ENCODE measurements around the gene NEGR1.

NEGR1 gene

DNA sequence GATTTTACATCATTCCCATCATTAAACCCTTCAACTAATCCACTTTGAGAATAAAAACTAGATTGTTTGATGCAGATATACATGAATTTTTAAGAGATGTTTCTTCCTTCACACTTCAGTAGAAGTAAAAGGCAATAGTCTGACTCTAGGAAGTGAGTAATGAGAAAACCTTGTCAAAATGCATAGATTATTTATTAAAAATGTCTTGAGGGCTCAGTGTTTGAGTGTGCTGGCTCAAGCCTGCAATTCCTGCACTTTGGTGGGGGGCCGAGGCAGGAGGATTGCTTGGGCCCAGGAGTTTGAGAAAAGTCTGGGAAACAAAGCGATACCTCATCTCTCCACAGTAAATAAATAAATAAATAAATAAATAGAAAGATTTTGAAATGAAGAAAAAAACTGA, 177.1 kb downstream of the NEGR1 start:
- TF ChIP-seq, protein P1, sequence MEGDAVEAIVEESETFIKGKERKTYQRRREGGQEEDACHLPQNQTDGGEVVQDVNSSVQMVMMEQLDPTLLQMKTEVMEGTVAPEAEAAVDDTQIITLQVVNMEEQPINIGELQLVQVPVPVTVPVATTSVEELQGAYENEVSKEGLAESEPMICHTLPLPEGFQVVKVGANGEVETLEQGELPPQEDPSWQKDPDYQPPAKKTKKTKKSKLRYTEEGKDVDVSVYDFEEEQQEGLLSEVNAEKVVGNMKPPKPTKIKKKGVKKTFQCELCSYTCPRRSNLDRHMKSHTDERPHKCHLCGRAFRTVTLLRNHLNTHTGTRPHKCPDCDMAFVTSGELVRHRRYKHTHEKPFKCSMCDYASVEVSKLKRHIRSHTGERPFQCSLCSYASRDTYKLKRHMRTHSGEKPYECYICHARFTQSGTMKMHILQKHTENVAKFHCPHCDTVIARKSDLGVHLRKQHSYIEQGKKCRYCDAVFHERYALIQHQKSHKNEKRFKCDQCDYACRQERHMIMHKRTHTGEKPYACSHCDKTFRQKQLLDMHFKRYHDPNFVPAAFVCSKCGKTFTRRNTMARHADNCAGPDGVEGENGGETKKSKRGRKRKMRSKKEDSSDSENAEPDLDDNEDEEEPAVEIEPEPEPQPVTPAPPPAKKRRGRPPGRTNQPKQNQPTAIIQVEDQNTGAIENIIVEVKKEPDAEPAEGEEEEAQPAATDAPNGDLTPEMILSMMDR (IDR thresholded peaks at IDR 0.05; ENCODE audit: borderline replicate concordance, insufficient read depth, low read depth, low read length): no peak
- H3K4me3 ChIP-seq (ENCODE audit: low read depth, low read length): no peak overlapping the region

DNA sequence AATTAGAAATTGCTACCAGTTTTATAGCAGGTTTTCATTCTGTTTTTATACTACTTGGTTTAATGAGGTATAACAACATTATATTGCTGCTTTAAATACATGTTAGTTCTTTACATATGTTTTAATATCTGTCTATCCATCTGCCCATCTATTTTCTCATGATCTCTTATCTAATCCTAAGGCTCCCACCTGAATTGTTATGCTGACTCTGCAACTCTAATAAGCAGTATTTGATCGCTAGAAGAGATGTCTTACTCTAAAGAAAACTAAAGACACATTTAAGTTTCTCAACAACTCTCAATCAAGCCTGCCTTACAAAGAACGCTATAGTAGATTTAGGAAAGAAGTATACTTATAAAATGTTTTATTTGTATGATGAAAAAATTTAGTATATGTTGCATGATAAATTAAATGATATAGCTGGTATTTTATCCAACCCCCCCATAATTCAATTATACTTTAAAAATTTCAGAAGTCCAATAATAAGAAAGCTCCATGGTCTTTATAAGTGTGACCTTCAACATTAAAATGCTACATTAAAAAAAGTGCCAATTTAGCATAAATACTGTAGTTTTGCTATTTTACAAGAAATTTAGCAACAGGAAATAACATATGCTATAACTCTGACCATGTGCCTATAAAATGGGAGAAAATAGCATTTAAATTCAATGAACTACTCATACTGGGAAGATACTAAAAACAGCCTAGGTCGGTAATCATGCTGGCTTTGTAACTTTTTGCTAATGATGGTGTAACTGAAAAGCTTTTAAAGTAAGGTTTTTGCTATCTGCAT, 180.3 kb downstream of the NEGR1 start:
- TF ChIP-seq, protein P1 (IDR thresholded peaks at IDR 0.05; ENCODE audit: borderline replicate concordance, insufficient read depth, low read depth, low read length): no peak

DNA sequence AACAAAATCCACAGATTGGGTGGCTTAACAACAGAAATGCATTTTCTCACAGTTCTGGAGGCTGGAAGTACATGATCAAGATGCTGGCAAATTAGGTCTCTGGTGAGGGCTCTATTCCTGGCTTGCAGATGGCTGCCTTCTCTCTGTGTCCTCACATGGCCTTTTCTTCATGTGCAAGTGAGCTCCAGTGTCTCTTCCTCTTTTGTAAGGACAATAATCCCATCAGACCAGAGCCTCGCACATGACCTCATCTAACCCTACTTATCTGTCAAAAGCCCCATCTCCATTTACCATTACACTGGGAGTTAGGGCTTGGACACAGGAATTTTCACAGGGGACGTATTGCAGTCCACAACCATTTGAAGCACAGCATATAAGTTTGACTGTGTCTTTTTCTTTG, 181.6 kb downstream of the NEGR1 start:
- H3K4me3 ChIP-seq (ENCODE audit: low read depth, low read length): no peak overlapping the region
- TF ChIP-seq, protein P1 (IDR thresholded peaks at IDR 0.05; ENCODE audit: borderline replicate concordance, insufficient read depth, low read depth, low read length): no peak

More for the DNA sequence above, 180.3 kb downstream of the NEGR1 start:
- H3K4me3 ChIP-seq (ENCODE audit: low read depth, low read length): no peak overlapping the region

DNA sequence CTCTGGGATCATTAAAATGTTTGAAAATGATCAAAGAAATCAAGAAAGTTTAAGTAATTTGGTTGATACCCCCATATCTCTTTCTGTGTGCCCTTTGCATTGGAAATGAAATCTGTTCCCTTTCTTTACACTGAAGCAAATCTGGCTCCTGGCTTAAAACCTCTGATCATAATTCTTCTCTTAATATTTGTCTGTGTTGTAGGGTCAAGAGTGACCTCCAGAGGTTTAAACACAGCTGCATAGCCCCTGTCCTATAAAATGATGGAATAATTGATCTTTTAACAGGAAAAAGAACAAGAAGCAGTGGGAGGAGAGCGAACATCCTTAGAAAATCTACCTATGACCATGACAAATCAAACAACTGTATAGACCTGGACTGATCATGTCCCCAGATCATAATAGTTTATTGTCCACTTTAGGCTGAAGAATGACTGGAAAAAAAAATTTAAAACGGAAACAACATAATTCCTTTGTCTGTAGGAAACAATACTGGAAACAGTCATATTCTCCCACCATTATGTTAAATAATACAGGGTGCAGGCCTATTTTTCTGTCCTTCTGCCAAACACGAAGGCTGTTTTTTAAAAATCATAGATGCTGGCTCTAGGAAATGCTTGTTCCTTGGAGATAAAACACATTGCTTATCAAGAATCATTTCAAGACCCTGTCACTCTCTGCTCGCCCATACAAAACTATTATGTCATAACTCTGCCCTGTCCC, 184.3 kb downstream of the NEGR1 start:
- TF ChIP-seq, protein P1 (IDR thresholded peaks at IDR 0.05; ENCODE audit: borderline replicate concordance, insufficient read depth, low read depth, low read length): no peak
- H3K4me3 ChIP-seq (ENCODE audit: low read depth, low read length): no peak overlapping the region

DNA sequence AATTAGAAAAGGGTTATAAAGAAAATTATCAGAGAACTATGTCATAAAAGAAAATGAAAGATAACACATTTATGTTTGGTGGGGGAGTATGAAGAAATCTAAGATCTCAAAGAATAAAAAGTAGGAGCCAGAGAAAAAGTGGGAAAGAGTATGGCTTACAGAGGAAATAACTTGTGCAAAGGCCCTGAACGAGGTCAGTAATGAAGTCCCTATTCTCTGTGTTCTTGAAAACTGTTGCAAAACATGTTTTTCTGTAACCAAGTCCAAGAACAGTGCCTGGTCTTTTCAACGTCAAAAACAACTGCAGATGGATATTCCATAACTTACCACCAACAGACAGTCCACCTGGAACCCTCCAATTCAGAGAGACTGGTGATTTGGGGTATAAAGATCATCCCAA, 188.1 kb downstream of the NEGR1 start:
- TF ChIP-seq, protein P1 (IDR thresholded peaks at IDR 0.05; ENCODE audit: borderline replicate concordance, insufficient read depth, low read depth, low read length): no peak
- no peak overlapping the region for H3K4me3 ChIP-seq (ENCODE audit: low read depth, low read length)

DNA sequence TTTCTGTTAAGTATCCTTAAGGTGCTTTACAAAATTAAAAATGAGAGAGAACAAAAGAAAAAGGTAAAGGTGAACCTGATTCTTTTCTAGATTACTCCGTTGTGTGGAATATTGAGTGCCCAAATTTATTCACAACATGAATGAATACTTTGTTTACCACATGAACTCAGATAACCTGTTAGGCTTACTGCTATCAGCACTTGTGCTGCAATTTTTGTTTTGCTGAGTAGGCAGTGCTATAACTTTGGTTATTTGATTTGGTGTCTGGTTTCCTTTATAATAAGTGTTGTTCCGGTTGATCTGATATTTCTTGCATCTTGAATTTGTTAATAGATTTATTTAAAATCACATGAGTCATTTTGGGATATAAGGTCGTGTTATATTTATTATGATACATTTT, 195.9 kb downstream of the NEGR1 start:
- no peak overlapping the region for H3K4me3 ChIP-seq (ENCODE audit: low read depth, low read length)
- TF ChIP-seq, protein P1 (IDR thresholded peaks at IDR 0.05; ENCODE audit: borderline replicate concordance, insufficient read depth, low read depth, low read length): no peak

DNA sequence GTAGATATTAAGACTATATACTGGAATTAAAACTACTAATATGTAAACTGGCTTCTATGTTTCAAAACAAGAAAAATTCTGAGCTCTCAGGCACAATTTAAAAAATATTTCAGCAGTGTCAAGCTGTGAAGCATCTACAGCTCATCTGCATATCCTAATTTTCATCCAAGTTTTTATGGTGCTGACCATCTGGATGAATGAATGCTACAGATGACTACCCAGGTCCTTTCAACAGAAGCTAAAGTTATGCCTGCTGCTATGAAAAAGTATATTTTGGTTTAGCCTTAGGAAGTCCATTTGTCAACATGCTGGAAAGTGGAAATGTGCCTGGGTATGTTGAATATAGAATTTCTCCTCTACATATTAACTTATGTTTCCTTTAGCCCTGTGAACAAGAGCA, 206.9 kb downstream of the NEGR1 start:
- H3K4me3 ChIP-seq (ENCODE audit: low read depth, low read length): no peak overlapping the region
- TF ChIP-seq, protein P1 (IDR thresholded peaks at IDR 0.05; ENCODE audit: borderline replicate concordance, insufficient read depth, low read depth, low read length): no peak
